Measurements from ENCODE around the gene TLR10.
"Not testable (repeated sequence)": the region's sequence is repeated elsewhere in the genome, so short reads cannot be mapped to it uniquely, and the experiment has no call there.

The TLR10 gene

DNA sequence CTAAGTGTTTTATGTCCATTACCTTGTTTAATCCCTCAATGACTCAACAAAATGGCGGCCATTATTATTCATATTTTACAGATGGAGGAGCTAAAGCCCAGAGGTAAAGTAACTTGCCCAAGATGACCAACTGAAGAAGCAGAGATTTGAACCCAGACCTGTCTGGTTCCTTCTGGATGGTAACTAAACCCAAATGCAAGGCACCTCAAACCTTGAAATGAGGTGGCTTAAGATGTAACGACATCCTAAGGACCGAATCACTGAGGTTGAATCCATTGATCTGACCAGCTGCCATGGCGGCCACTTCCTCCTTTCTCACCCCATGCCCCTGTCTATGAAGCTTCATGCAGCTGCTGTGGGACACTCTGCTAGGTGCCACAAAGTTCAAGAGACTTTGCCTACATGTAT, 932 bp downstream of the TLR10 start:
- CTCF ChIA-PET, result interaction anchor here (0.5 to 2.3 kb wide), 9 partner anchors 9 to 502 kb away, joined by 3 to 23 read pairs (median 3); no protein-coding TSS in a partner anchor
- TF ChIP-seq TARDBP (IDR thresholded peaks at IDR 0.05) (no peak), NFRKB (IDR thresholded peaks at IDR 0.05) (no peak), SUZ12 (IDR thresholded peaks at IDR 0.05) (no peak), ARNT (IDR thresholded peaks at IDR 0.05) (no peak), BHLHE40 (IDR thresholded peaks at IDR 0.05; ENCODE audit: borderline replicate concordance) (no peak), FOXA1 (IDR thresholded peaks at IDR 0.05) (no peak), ZNF384 (IDR thresholded peaks at IDR 0.05) (no peak), FOXM1 (IDR thresholded peaks at IDR 0.05; ENCODE audit: borderline replicate concordance) (no peak), FOXK2 (IDR thresholded peaks at IDR 0.05) (no peak), CTBP1 (IDR thresholded peaks at IDR 0.05; ENCODE audit: borderline replicate concordance) (no peak), L3MBTL2 (conservative IDR thresholded peaks at IDR 0.05) (no peak), ELF4 (IDR thresholded peaks at IDR 0.05) (no peak), HDGF (IDR thresholded peaks at IDR 0.05; ENCODE audit: borderline replicate concordance) (no peak), LEF1 (IDR thresholded peaks at IDR 0.05; ENCODE audit: borderline replicate concordance) (no peak), SP1 (IDR thresholded peaks at IDR 0.05) (no peak)
- TF ChIP-seq, protein P1, sequence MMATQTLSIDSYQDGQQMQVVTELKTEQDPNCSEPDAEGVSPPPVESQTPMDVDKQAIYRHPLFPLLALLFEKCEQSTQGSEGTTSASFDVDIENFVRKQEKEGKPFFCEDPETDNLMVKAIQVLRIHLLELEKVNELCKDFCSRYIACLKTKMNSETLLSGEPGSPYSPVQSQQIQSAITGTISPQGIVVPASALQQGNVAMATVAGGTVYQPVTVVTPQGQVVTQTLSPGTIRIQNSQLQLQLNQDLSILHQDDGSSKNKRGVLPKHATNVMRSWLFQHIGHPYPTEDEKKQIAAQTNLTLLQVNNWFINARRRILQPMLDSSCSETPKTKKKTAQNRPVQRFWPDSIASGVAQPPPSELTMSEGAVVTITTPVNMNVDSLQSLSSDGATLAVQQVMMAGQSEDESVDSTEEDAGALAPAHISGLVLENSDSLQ (IDR thresholded peaks at IDR 0.05), result no peak
- DNase-seq (ENCODE audit: extremely low spot score), result no peak
- POLR2A ChIA-PET, result no interaction called here

DNA sequence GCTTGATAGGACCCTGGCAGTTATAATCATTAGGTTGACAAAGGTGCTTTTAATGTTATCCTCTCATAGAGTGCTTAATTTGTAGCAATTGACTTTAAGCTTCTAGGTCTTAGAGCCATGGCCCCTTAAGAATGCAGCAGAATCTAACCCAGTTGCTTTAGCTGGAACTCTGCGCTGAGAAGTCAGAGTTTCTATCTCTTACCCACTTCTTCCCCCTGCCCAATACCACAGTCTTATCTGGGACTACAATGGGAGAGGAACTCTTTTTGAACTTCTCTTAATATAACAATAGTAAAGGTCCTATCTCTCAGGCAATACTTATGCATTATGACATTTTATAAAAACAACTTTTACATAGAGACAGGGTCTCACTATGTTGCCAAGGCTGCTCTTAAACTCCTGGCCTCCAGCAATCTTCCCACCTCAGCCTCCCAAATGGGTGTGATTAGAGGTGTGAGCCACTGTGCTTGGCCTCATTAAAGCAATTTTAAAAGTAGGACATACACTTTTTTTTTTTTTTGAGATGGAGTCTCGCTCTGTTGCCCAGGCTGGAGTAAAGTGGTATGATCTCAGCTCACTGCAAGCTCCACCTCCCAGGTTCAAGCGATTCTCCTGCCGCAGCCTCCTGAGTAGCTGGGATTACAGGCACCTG, 1.8 kb downstream of the TLR10 start:
- ChIA-PET CTCF (interaction anchor here (0.7 to 2.3 kb wide), 2 partner anchors 22 to 78 kb away, joined by 4 to 23 read pairs; no protein-coding TSS in a partner anchor), POLR2A (no interaction called here)
- TF ChIP-seq CTBP1 (IDR thresholded peaks at IDR 0.05; ENCODE audit: borderline replicate concordance) (no peak), FOXK2 (IDR thresholded peaks at IDR 0.05) (no peak), HDGF (IDR thresholded peaks at IDR 0.05; ENCODE audit: borderline replicate concordance) (no peak)
- DNase-seq (ENCODE audit: extremely low spot score), result no peak

DNA sequence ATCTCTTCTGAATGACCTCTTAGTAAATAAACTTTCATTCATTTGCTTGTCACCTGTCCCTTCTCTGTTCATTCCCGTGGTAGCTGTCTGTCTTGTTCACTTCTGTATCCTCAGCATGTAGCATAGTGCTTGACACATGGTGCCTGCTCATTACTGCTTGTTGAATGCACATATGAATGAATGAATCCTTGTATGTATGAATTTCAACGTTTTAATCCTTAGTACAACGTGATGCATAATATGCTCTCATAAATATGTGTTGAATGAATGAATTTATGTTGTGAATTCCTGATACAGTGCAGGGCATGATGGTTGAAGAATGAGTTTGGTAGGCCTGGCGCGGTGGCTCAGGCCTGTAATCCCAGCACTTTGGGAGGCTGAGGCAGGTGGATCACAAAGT, 3.0 kb downstream of the TLR10 start:
- ChIA-PET POLR2A (no interaction called here), CTCF (interaction anchor here (0.6 kb wide), 1 partner anchor 1028 kb away, joined by 3 read pairs; no protein-coding TSS in a partner anchor)
- no peak for DNase-seq (ENCODE audit: extremely low spot score)

DNA sequence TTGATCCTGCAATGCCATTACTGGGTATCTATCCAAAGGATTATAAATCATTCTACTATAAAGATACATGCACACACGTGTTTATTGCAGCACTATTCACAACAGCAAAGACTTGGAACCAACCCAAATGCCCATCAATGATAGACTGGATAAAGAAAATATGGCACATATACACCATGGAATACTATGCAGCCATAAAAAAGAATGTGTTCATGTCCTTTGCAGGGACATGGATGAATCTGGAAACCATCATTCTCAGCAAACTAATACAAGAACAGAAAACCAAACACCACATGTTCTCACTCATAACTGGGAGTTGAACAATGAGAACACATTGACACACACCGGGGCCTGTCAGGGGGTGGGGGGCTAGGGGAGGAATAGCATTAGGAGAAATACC, 4.9 kb downstream of the TLR10 start:
- DNase-seq (ENCODE audit: extremely low spot score); POLR2A ChIA-PET; CTCF ChIA-PET: not testable (repeated sequence)

More for the DNA sequence above, 3.0 kb downstream of the TLR10 start:
- TF ChIP-seq, protein P1 (IDR thresholded peaks at IDR 0.05), result no peak
- TF ChIP-seq NFRKB (IDR thresholded peaks at IDR 0.05) (no peak), ELF4 (IDR thresholded peaks at IDR 0.05) (no peak), SUZ12 (IDR thresholded peaks at IDR 0.05) (no peak), SP1 (IDR thresholded peaks at IDR 0.05) (no peak), BHLHE40 (IDR thresholded peaks at IDR 0.05; ENCODE audit: borderline replicate concordance) (no peak), FOXA1 (IDR thresholded peaks at IDR 0.05) (no peak)

- DNase-seq (ENCODE audit: extremely low spot score), result no peak
- no peak for TF ChIP-seq SP1 (IDR thresholded peaks at IDR 0.05)
- no peak for TF ChIP-seq ARNT (IDR thresholded peaks at IDR 0.05)
- TF ChIP-seq FOXM1 (IDR thresholded peaks at IDR 0.05; ENCODE audit: borderline replicate concordance), result no peak
- no peak for TF ChIP-seq ELF4 (IDR thresholded peaks at IDR 0.05)
- no peak for TF ChIP-seq L3MBTL2 (conservative IDR thresholded peaks at IDR 0.05)
- no peak for TF ChIP-seq FOXA1 (IDR thresholded peaks at IDR 0.05)
- TF ChIP-seq SUZ12 (IDR thresholded peaks at IDR 0.05), result no peak
- no peak for TF ChIP-seq BHLHE40 (IDR thresholded peaks at IDR 0.05; ENCODE audit: borderline replicate concordance)
- no peak for TF ChIP-seq CTBP1 (IDR thresholded peaks at IDR 0.05; ENCODE audit: borderline replicate concordance)
- CTCF ChIA-PET, result interaction anchor here (0.7 to 1.7 kb wide), 2 partner anchors 16 to 740 kb away, joined by 3 to 5 read pairs; no protein-coding TSS in a partner anchor
- POLR2A ChIA-PET, result no interaction called here
These were observed 7.5 kb downstream of the TLR10 start for GRCh38 chr4:38775326-38775725.

DNA sequence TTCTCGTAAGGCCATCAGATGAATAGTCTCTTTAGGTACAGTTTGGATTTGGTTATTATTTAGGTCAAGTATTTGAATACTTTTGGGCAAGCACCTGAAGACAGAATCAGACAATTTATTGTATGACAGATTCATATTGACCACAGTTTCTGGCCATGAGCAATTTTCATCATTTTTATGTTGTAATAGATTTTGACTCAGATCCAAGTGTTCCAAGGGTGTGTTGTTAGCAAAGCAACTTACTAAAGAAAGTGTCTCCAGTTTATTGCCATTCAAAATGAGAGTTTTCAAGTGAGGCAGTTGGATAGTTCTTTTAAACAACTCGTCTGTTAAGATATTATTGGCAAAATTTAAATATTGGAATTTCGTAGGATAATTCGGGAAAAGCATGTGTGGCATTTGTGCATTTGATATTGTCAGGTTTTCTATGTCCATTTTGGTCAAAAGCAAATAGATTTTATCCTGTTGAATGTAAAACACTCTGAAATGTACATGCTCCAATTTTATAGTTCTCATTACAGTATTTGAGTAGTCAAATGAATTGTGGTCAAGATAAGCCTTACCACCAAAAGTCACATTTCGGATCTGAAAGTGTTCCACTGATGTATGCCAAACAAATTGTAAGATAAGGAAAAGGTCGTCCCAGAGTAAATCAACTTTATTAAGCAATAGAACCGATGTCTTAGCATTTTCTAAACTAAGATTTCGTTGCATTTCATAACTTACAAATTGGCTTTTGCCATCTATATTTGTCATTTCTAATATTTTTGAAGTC, 8.4 kb downstream of the TLR10 start:
- no peak for DNase-seq (ENCODE audit: extremely low spot score)
- ChIA-PET CTCF (no interaction called here), POLR2A (no interaction called here)
- TF ChIP-seq NFRKB (IDR thresholded peaks at IDR 0.05) (no peak), BHLHE40 (IDR thresholded peaks at IDR 0.05; ENCODE audit: borderline replicate concordance) (no peak), FOXM1 (IDR thresholded peaks at IDR 0.05; ENCODE audit: borderline replicate concordance) (no peak)

- DNase-seq (ENCODE audit: extremely low spot score); CTCF ChIA-PET; POLR2A ChIA-PET: not testable (repeated sequence)
These were observed 12.5 kb downstream of the TLR10 start for GRCh38 chr4:38770281-38770680.

Measured in HEK293T (cell line).